ENCODE results near the gene PLEKHH3. TPM values are rescaled to one million over a fixed set of nuclear protein-coding genes. Genes with fewer than 3 reads are reported as not detected.
"Not testable (repeated sequence)": the region's sequence is repeated elsewhere in the genome, so short reads cannot be mapped to it uniquely, and the experiment has no call there.

PLEKHH3 gene
- total RNA-seq, 1 donor from 2014 or later: 3.4 TPM

DNA sequence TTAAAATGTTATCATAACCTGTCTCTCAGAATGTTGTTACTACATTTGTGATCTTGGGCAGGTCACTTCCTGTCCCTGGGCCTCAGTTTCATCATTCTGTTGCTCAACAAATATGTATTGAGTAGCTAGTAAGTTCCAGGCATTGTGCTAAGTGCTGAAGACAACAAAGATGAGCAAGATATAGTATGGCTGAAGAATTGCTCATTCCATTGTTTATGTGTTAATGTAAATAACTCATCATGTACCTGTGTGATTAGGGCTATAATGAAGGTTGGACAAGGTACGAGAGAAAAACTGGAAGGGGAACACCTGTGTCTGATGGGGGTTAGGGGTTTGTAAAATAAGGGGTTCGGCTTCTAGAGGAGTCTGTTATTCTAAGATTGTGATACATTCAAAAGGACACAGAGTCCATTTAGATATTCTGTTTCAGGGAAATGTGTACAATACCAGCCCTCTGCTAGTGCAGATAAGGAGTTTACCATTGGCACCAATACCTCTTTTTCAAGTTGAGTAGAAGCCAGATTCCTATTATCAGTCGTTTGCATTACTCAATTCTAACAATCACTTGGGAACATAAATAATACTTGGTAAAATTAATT lies 47.3 kb downstream of the PLEKHH3 start:
- Histone ChIP-seq H3K9me3 (ENCODE audit: low read depth) (no peaks in the 10 kb centered on the region), H3K4me2 (no peak overlapping the region), H4K20me1 (ENCODE audit: low read depth) (no peaks in the 10 kb centered on the region), H3F3A (ENCODE audit: low read depth) (no peaks in the 10 kb centered on the region), H3K27me3 (no peaks in the 10 kb centered on the region), H2AFZ (replicated peaks) (no peak overlapping the region), H3K4me1 (no peaks in the 10 kb centered on the region), H3K4me3 (no peak overlapping the region), H3K36me3 (no peaks in the 10 kb centered on the region), H3K27ac (no peak overlapping the region), H3K79me2 (ENCODE audit: low read depth) (no peaks in the 10 kb centered on the region), H3K9ac (no peak overlapping the region)
- no peak overlapping the region for H3K4me3 Mint-ChIP-seq
- no peak for DNase-seq (ENCODE audit: low spot score)
- H3K27ac Mint-ChIP-seq: no peak overlapping the region
- no peaks in the 10 kb centered on the region for H3K4me1 Mint-ChIP-seq
- H3K9me3 Mint-ChIP-seq: no peaks in the 10 kb centered on the region
- H3K36me3 Mint-ChIP-seq: no peaks in the 10 kb centered on the region
- no peak for TF ChIP-seq EZH2phosphoT487 (IDR thresholded peaks at IDR 0.05)
- TF ChIP-seq, protein P1, sequence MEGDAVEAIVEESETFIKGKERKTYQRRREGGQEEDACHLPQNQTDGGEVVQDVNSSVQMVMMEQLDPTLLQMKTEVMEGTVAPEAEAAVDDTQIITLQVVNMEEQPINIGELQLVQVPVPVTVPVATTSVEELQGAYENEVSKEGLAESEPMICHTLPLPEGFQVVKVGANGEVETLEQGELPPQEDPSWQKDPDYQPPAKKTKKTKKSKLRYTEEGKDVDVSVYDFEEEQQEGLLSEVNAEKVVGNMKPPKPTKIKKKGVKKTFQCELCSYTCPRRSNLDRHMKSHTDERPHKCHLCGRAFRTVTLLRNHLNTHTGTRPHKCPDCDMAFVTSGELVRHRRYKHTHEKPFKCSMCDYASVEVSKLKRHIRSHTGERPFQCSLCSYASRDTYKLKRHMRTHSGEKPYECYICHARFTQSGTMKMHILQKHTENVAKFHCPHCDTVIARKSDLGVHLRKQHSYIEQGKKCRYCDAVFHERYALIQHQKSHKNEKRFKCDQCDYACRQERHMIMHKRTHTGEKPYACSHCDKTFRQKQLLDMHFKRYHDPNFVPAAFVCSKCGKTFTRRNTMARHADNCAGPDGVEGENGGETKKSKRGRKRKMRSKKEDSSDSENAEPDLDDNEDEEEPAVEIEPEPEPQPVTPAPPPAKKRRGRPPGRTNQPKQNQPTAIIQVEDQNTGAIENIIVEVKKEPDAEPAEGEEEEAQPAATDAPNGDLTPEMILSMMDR (IDR thresholded peaks at IDR 0.05): no peak
- no peak for TF ChIP-seq EZH2 (IDR thresholded peaks at IDR 0.05)
- peaks cover 3% of the 10 kb centered on the region for H3K27me3 Mint-ChIP-seq (ENCODE audit: insufficient read depth, low read depth)

DNA sequence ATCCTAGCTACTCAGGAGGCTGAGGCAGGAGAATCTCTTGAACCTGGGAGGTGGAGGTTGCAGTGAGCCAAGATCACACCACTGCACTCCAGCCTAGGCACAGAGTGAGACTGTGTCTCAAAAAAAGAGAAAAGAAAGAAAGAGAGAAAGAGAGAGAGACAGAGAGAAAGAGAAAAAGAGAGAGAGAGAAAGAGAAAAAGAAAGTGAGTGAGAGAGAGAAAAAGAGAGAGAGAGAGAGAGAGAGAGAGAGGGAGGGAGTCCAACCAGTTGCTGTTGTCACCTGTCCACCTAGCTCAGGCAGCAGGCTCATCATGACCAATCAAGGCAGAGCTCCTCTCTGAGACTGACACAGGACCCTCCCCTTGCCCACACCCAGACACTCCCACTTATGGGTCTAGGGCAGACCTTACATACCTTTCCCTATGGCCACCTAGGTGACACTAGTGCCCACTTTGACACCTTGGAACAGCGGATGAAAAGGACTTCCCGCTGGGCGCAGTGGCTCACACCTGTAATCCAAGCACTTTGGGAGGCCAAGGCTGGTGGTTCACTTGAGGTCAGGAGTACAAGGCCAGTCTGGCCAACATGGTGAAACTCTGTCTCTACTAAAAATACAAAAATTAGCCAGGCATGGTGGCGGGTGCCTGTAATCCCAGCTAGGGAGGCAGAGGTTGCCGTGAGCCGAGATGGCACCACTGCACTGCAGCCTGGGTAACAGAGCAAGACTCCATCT lies 49.6 kb downstream of the PLEKHH3 start:
- H3K4me1 ChIP-seq; H3K9me3 ChIP-seq (ENCODE audit: low read depth); H3K4me3 Mint-ChIP-seq; H3K27me3 ChIP-seq; DNase-seq (ENCODE audit: low spot score); H3K27me3 Mint-ChIP-seq (ENCODE audit: insufficient read depth, low read depth); H3K4me2 ChIP-seq; H2AFZ ChIP-seq (replicated peaks); H3K4me3 ChIP-seq; H3K36me3 ChIP-seq; H3K36me3 Mint-ChIP-seq; H3K9ac ChIP-seq; H3K27ac ChIP-seq; H3K9me3 Mint-ChIP-seq; H3K79me2 ChIP-seq (ENCODE audit: low read depth); H3F3A ChIP-seq (ENCODE audit: low read depth); H4K20me1 ChIP-seq (ENCODE audit: low read depth); H3K4me1 Mint-ChIP-seq; H3K27ac Mint-ChIP-seq: not testable (repeated sequence)

DNA sequence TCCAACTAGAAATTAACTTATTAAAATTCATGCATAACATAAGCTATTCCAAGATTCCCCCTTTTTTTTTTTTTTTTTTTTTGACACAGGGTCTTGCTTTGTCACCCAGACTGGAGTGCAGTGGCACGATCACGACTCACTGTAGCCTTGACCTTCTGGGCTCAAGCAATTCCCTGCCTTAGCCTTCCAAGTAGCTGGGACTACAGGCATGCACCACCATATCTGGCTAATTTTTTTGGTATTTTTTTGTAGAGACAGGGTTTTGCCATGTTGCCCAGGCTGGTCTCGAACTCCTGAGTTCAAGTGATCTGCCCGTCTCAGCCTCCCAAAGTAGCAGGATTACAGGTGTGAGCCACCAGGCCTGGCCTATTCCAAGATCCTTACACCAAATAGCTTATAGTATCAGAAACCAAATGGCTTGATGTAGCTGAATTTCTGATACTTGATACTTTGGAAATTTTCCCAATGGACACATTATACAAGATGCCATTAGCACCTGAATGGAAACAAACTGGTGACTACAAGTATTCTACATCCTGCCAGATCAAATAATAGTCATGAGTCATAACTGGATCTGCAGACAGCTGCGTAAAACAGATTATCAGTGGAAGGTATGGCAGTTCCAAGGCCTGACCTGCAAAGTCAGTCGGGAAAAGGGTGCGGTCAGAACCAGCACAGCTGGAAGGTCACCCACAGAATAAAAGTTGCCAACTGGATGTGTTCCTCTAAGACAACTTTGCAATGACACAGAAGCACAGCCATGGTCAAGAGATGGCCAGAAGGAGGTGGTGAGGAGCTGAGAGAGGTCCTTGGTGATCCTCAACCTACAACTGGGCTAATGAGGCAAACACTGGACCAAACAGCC lies 52.8 kb downstream of the PLEKHH3 start:
- H3K27ac Mint-ChIP-seq: no peak overlapping the region
- H4K20me1 ChIP-seq (ENCODE audit: low read depth): no peaks in the 10 kb centered on the region
- peaks cover 3% of the 10 kb centered on the region for H3K27me3 Mint-ChIP-seq (ENCODE audit: insufficient read depth, low read depth)

DNA sequence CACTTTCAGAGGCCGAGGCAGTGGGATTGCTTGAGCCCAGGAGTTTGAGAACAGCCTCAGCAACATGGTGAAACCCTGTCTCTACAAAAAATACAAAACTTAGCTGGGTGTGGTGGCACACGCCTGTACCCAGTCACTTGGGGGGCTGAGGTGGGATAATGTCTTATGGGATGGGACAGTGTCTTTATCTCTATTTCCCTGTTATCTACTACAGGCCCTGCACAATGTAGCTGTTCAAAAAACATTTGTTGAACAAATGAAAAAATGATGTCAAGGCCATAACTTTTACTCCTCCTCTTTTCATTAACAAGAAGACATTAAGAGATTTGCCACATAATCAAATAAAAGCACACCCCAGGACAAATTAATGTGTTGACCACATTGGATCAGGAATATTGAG lies 53.5 kb downstream of the PLEKHH3 start:
- H3F3A ChIP-seq (ENCODE audit: low read depth): peaks cover 9% of the 10 kb centered on the region
- H3K9me3 Mint-ChIP-seq: no peaks in the 10 kb centered on the region
- H3K27me3 ChIP-seq: no peaks in the 10 kb centered on the region
- H3K27me3 Mint-ChIP-seq (ENCODE audit: insufficient read depth, low read depth): peaks cover 3% of the 10 kb centered on the region
- H3K27ac Mint-ChIP-seq: no peak overlapping the region
- no peaks in the 10 kb centered on the region for H3K79me2 ChIP-seq (ENCODE audit: low read depth)
- no peaks in the 10 kb centered on the region for H3K36me3 ChIP-seq
- H3K4me1 ChIP-seq: peaks cover 9% of the 10 kb centered on the region
- H3K4me3 ChIP-seq: no peak overlapping the region
- H3K9me3 ChIP-seq (ENCODE audit: low read depth): no peaks in the 10 kb centered on the region
- no peak overlapping the region for H3K4me3 Mint-ChIP-seq
- no peak for DNase-seq (ENCODE audit: low spot score)
- H3K4me1 Mint-ChIP-seq: peaks cover 8% of the 10 kb centered on the region
- no peaks in the 10 kb centered on the region for H4K20me1 ChIP-seq (ENCODE audit: low read depth)
- no peak overlapping the region for H2AFZ ChIP-seq (replicated peaks)
- no peak overlapping the region for H3K9ac ChIP-seq
- TF ChIP-seq EZH2 (IDR thresholded peaks at IDR 0.05): no peak
- TF ChIP-seq, protein P1 (IDR thresholded peaks at IDR 0.05): no peak
- no peak for TF ChIP-seq EZH2phosphoT487 (IDR thresholded peaks at IDR 0.05)
- H3K4me2 ChIP-seq: no peak overlapping the region
- no peak overlapping the region for H3K27ac ChIP-seq
- H3K36me3 Mint-ChIP-seq: no peaks in the 10 kb centered on the region

More for the DNA sequence above, 52.8 kb downstream of the PLEKHH3 start:
- no peak for TF ChIP-seq EZH2 (IDR thresholded peaks at IDR 0.05)
- Histone ChIP-seq H3K9ac (no peak overlapping the region), H3F3A (ENCODE audit: low read depth) (peaks cover 3% of the 10 kb centered on the region), H3K79me2 (ENCODE audit: low read depth) (no peaks in the 10 kb centered on the region), H3K4me3 (no peak overlapping the region), H3K27me3 (no peaks in the 10 kb centered on the region), H3K36me3 (no peaks in the 10 kb centered on the region), H3K4me1 (peaks cover 2% of the 10 kb centered on the region), H3K4me2 (no peak overlapping the region), H2AFZ (replicated peaks) (no peak overlapping the region), H3K9me3 (ENCODE audit: low read depth) (no peaks in the 10 kb centered on the region), H3K27ac (no peak overlapping the region)
- no peak overlapping the region for H3K4me3 Mint-ChIP-seq
- H3K36me3 Mint-ChIP-seq: no peaks in the 10 kb centered on the region
- DNase-seq (ENCODE audit: low spot score): no peak
- peaks cover 2% of the 10 kb centered on the region for H3K4me1 Mint-ChIP-seq
- no peaks in the 10 kb centered on the region for H3K9me3 Mint-ChIP-seq

DNA sequence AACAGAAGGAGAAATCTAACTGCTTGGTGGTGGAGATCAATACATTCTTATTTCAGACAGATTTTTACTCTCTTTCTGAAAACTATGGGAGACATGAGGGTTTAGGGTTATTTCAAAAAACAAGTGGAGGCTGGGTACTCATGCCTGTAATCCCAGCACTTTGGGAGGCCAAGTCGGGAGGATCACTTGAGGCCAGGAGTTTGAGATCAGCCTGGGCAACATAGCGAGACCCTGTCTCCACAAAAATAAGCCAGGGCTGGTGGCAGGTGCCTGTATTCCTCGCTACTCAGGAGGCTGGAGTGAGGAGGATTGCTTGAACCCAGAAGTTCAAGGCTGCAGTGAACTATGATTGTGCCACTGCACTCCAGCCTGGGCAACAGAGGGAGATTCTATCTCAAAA lies 54.8 kb downstream of the PLEKHH3 start:
- not testable (repeated sequence) for H3K4me1 ChIP-seq; H3K27ac Mint-ChIP-seq; H3K79me2 ChIP-seq (ENCODE audit: low read depth); H3K36me3 Mint-ChIP-seq; H3K27me3 Mint-ChIP-seq (ENCODE audit: insufficient read depth, low read depth); H3K9me3 Mint-ChIP-seq; DNase-seq (ENCODE audit: low spot score); H4K20me1 ChIP-seq (ENCODE audit: low read depth); H3K27ac ChIP-seq; H2AFZ ChIP-seq (replicated peaks); H3K4me3 Mint-ChIP-seq; H3K36me3 ChIP-seq; H3K9me3 ChIP-seq (ENCODE audit: low read depth); H3K27me3 ChIP-seq; H3K9ac ChIP-seq; H3K4me1 Mint-ChIP-seq; H3K4me3 ChIP-seq; H3K4me2 ChIP-seq
- peaks cover 20% of the 10 kb centered on the region for H3F3A ChIP-seq (ENCODE audit: low read depth)
